ENCODE data around the gene STX12.

The STX12 gene

GRCh38 chr1:27772932-27773825 is at the start of gene STX12:
Gene STX12, plus strand, starts transcription at chr1:27773219. Its CDS starts 89 bp downstream, at chr1:27773308.
- Histone ChIP-seq H3K9me3 (ENCODE audit: insufficient read depth, low read depth, low read length) (no peaks in the 10 kb centered on the region), H3K9ac (ENCODE audit: low read depth, low read length, poor library complexity, severe bottlenecking) (peak within 1 kb of the TSS; percentile 86), H3K9me2 (replicated peaks; ENCODE audit: low read depth, low read length) (no peaks in the 10 kb centered on the region), H3K27me3 (ENCODE audit: insufficient read depth, low read length, poor library complexity, severe bottlenecking) (no peaks in the 10 kb centered on the region), H3K4me1 (ENCODE audit: insufficient read depth, low read length, poor library complexity, severe bottlenecking) (peaks cover 27% of the 10 kb centered on the region), H3K4me2 (ENCODE audit: low read depth, low read length, poor library complexity, severe bottlenecking) (peak within 1 kb of the TSS; percentile 86), H3K79me2 (ENCODE audit: insufficient read depth, low read length) (peaks cover 43% of the 10 kb centered on the region), H4K20me1 (ENCODE audit: insufficient read depth, low read length, poor library complexity, severe bottlenecking) (peaks cover 14% of the 10 kb centered on the region), H3K4me3 (ENCODE audit: low read length, poor library complexity, severe bottlenecking) (peak within 1 kb of the TSS; percentile 95), H3K36me3 (ENCODE audit: insufficient read depth, low read length) (no peaks in the 10 kb centered on the region), H2AFZ (ENCODE audit: low read length) (peak within 1 kb of the TSS; percentile 89), H3F3A (ENCODE audit: low read depth) (peaks cover 3% of the 10 kb centered on the region; the same call in 1 of the 2 replicates)
- TF ChIP-seq EZH2phosphoT487 (IDR thresholded peaks at IDR 0.05; ENCODE audit: borderline replicate concordance), result no peak
- TF ChIP-seq CTCF (conservative IDR thresholded peaks at IDR 0.05; ENCODE audit: low read length), result no peak

- Histone ChIP-seq H3K4me2 (ENCODE audit: low read depth, low read length, poor library complexity, severe bottlenecking) (peak overlapping the region; percentile 72), H3K4me1 (ENCODE audit: insufficient read depth, low read length, poor library complexity, severe bottlenecking) (peaks cover 18% of the 10 kb centered on the region), H3K27me3 (ENCODE audit: insufficient read depth, low read length, poor library complexity, severe bottlenecking) (no peaks in the 10 kb centered on the region), H3K79me2 (ENCODE audit: insufficient read depth, low read length) (peaks cover 9% of the 10 kb centered on the region), H3K9me2 (replicated peaks; ENCODE audit: low read depth, low read length) (no peaks in the 10 kb centered on the region), H4K20me1 (ENCODE audit: insufficient read depth, low read length, poor library complexity, severe bottlenecking) (no peaks in the 10 kb centered on the region), H2AFZ (ENCODE audit: low read length) (peak overlapping the region; percentile 93), H3K36me3 (ENCODE audit: insufficient read depth, low read length) (no peaks in the 10 kb centered on the region), H3K9me3 (ENCODE audit: insufficient read depth, low read depth, low read length) (no peaks in the 10 kb centered on the region), H3F3A (ENCODE audit: low read depth) (no peaks in the 10 kb centered on the region), H3K9ac (ENCODE audit: low read depth, low read length, poor library complexity, severe bottlenecking) (peak overlapping the region; percentile 45), H3K4me3 (ENCODE audit: low read length, poor library complexity, severe bottlenecking) (peak overlapping the region; percentile 61)
- TF ChIP-seq CTCF (conservative IDR thresholded peaks at IDR 0.05; ENCODE audit: low read length) (no peak), EZH2phosphoT487 (IDR thresholded peaks at IDR 0.05; ENCODE audit: borderline replicate concordance) (no peak)
Measured at GRCh38 chr1:27724961-27725373, 48.1 kb upstream of the STX12 start.

GRCh38 chr1:27725374-27726172 is 47.4 kb upstream of the STX12 start, which contains the start of gene FAM76A:
Gene FAM76A, plus strand, starts transcription at chr1:27725961. Its CDS starts 120 bp downstream, at chr1:27726081.
- H3K79me2 ChIP-seq (ENCODE audit: insufficient read depth, low read length), result peaks cover 9% of the 10 kb centered on the region
- H4K20me1 ChIP-seq (ENCODE audit: insufficient read depth, low read length, poor library complexity, severe bottlenecking), result no peaks in the 10 kb centered on the region
- no peaks in the 10 kb centered on the region for H3K9me2 ChIP-seq (replicated peaks; ENCODE audit: low read depth, low read length)
- H3K27me3 ChIP-seq (ENCODE audit: insufficient read depth, low read length, poor library complexity, severe bottlenecking), result no peaks in the 10 kb centered on the region
- peak within 1 kb of the TSS; percentile 89 for H3K4me3 ChIP-seq (ENCODE audit: low read length, poor library complexity, severe bottlenecking)
- TF ChIP-seq EZH2phosphoT487 (IDR thresholded peaks at IDR 0.05; ENCODE audit: borderline replicate concordance) (no peak), CTCF (conservative IDR thresholded peaks at IDR 0.05; ENCODE audit: low read length) (peak; percentile 56)
- peak within 1 kb of the TSS; percentile 93 for H2AFZ ChIP-seq (ENCODE audit: low read length)
- H3K9me3 ChIP-seq (ENCODE audit: insufficient read depth, low read depth, low read length), result no peaks in the 10 kb centered on the region
- H3K36me3 ChIP-seq (ENCODE audit: insufficient read depth, low read length), result no peaks in the 10 kb centered on the region
- H3K4me1 ChIP-seq (ENCODE audit: insufficient read depth, low read length, poor library complexity, severe bottlenecking), result peaks cover 18% of the 10 kb centered on the region
- peak within 1 kb of the TSS; percentile 77 for H3K9ac ChIP-seq (ENCODE audit: low read depth, low read length, poor library complexity, severe bottlenecking)
- H3K4me2 ChIP-seq (ENCODE audit: low read depth, low read length, poor library complexity, severe bottlenecking), result peak within 1 kb of the TSS; percentile 84
- no peaks in the 10 kb centered on the region for H3F3A ChIP-seq (ENCODE audit: low read depth)
